WTC11 (cell line): ENCODE data around the gene RNASE7. TPM values are rescaled to one million over a fixed set of nuclear protein-coding genes. Genes with fewer than 3 reads are reported as not detected.

Experiments used
- ATAC-seq: fragments of 200-7000 bp; cut with Tn5 transposase; 2 replicates; pipeline ENCODE4 v1.10.0; 2021; ENCODE audit warnings: mild to moderate bottlenecking, moderate library complexity
- CTCF ChIA-PET: fragments of 300-600 bp; sonication (Branson Sonifier 250); formaldehyde crosslinking; loops from one replicate; lab custom pipeline; 2021; ENCODE audit warnings: antibody characterized with exemption; lab: Charles Lee
- POLR2A ChIA-PET: fragments of 350-600 bp; sonication (Branson Sonifier 250); formaldehyde crosslinking; loops from one replicate; lab custom pipeline; 2021; ENCODE audit warnings: antibody characterized with exemption; lab: Charles Lee
- DNase-seq: peaks from one replicate; pipeline ENCODE4 v3.0.0; 2021; ENCODE audit warnings: low spot score
- H3K27ac Mint-ChIP-seq: 2 replicates; pipeline ENCODE4 v1.8.0; 2021; ENCODE audit warnings: mixed read lengths
- H3K27me3 Mint-ChIP-seq: 2 replicates; pipeline ENCODE4 v1.8.0; 2021; ENCODE audit warnings: low read depth, mild to moderate bottlenecking, moderate library complexity, mixed read lengths
- H3K36me3 Mint-ChIP-seq: 2 replicates; pipeline ENCODE4 v1.8.0; 2021; ENCODE audit warnings: mixed read lengths
- H3K4me1 Mint-ChIP-seq: 2 replicates; pipeline ENCODE4 v1.8.0; 2022; ENCODE audit warnings: mixed read lengths
- H3K4me3 Mint-ChIP-seq: 2 replicates; pipeline ENCODE4 v1.8.0; 2021; ENCODE audit warnings: mild to moderate bottlenecking, moderate library complexity, mixed read lengths
- H3K9me3 Mint-ChIP-seq: 2 replicates; pipeline ENCODE4 v1.8.0; 2021; ENCODE audit warnings: mixed read lengths
- E2F4 ChIP-seq: sonication (generic); formaldehyde crosslinking; IDR thresholded peaks from 2 replicates; pipeline ENCODE4 v1.8.1; 2022; ENCODE audit warnings: low read depth, mild to moderate bottlenecking, moderate library complexity, missing genetic modification reagents, borderline replicate concordance
- E2F5 ChIP-seq: sonication (generic); formaldehyde crosslinking; IDR thresholded peaks from 2 replicates; pipeline ENCODE4 v1.8.1; 2022; ENCODE audit warnings: mild to moderate bottlenecking, moderate library complexity, missing genetic modification reagents
- FOXP1 ChIP-seq: sonication (generic); formaldehyde crosslinking; IDR thresholded peaks from 2 replicates; pipeline ENCODE4 v1.8.0; 2022; ENCODE audit warnings: missing genetic modification reagents, mild to moderate bottlenecking, moderate library complexity, borderline replicate concordance
- FOXP4 ChIP-seq: sonication (generic); formaldehyde crosslinking; IDR thresholded peaks from 2 replicates; pipeline ENCODE4 v1.8.0; 2022; ENCODE audit warnings: mild to moderate bottlenecking, missing genetic modification reagents
- JUN ChIP-seq: sonication (generic); formaldehyde crosslinking; IDR thresholded peaks from 2 replicates; pipeline ENCODE4 v1.8.0; 2023; ENCODE audit warnings: mild to moderate bottlenecking, missing genetic modification reagents
- MYBL2 ChIP-seq: sonication (generic); formaldehyde crosslinking; IDR thresholded peaks from 2 replicates; pipeline ENCODE4 v1.8.1; 2023; ENCODE audit warnings: mild to moderate bottlenecking, moderate library complexity, missing genetic modification reagents
- NFYB ChIP-seq: sonication (generic); formaldehyde crosslinking; conservative IDR thresholded peaks from 2 replicates; pipeline ENCODE4 v1.8.0; 2022; ENCODE audit warnings: low read depth, missing genetic modification reagents
- NR3C1 ChIP-seq: sonication (generic); formaldehyde crosslinking; conservative IDR thresholded peaks from 2 replicates; pipeline ENCODE4 v1.8.1; 2023; ENCODE audit warnings: low read depth, mild to moderate bottlenecking, missing genetic modification reagents
- PREB ChIP-seq: sonication (generic); formaldehyde crosslinking; IDR thresholded peaks from 2 replicates; pipeline ENCODE4 v1.8.1; 2022; ENCODE audit warnings: mild to moderate bottlenecking, missing genetic modification reagents, moderate library complexity, borderline replicate concordance
- SMAD3 ChIP-seq: sonication (generic); formaldehyde crosslinking; IDR thresholded peaks from 2 replicates; pipeline ENCODE4 v1.8.0; 2022; ENCODE audit warnings: missing genetic modification reagents, mild to moderate bottlenecking, borderline replicate concordance
- SOX15 ChIP-seq: fragments of 250-450 bp; sonication (Bioruptor Pico); IDR thresholded peaks from 2 replicates; pipeline ENCODE4 v1.9.0; 2021; ENCODE audit warnings: mild to moderate bottlenecking
- TEAD1 ChIP-seq: sonication (generic); formaldehyde crosslinking; IDR thresholded peaks from 2 replicates; pipeline ENCODE4 v1.8.0; 2022; ENCODE audit warnings: mild to moderate bottlenecking, missing genetic modification reagents
- TEAD4 ChIP-seq: sonication (generic); formaldehyde crosslinking; IDR thresholded peaks from 2 replicates; pipeline ENCODE4 v1.8.0; 2022; ENCODE audit warnings: mild to moderate bottlenecking, missing genetic modification reagents
- ZBTB21 ChIP-seq: sonication (generic); formaldehyde crosslinking; IDR thresholded peaks from 2 replicates; pipeline ENCODE4 v1.8.1; 2023; ENCODE audit warnings: mild to moderate bottlenecking, missing genetic modification reagents, borderline replicate concordance
- ZMAT4 ChIP-seq: fragments of 250-450 bp; sonication (Bioruptor Pico); IDR thresholded peaks from 2 replicates; pipeline ENCODE4 v1.9.0; 2021; ENCODE audit warnings: mild to moderate bottlenecking
- ZNF263 ChIP-seq: sonication (generic); formaldehyde crosslinking; IDR thresholded peaks from 2 replicates; pipeline ENCODE4 v1.8.1; 2022; ENCODE audit warnings: low read depth, mild to moderate bottlenecking, moderate library complexity, missing genetic modification reagents
- ZNF425 ChIP-seq: fragments of 250-450 bp; sonication (Bioruptor Pico); conservative IDR thresholded peaks from 2 replicates; pipeline ENCODE4 v1.9.0; 2021; ENCODE audit warnings: mild to moderate bottlenecking
- total RNA-seq: library from RNA; stranded (reverse); gene quantifications from 3 replicates; pipeline ENCODE4 v1.2.3, GENCODE V29; 2021

RNASE7 gene
- total RNA-seq, 1 experiment from 2014 or later, result not detected

GRCh38 chr14:21020977-21021545, 21.1 kb upstream of the RNASE7 start:
- Mint-ChIP-seq H3K27ac (no peak overlapping the region), H3K36me3 (peaks cover 6% of the 10 kb centered on the region; the same call in 1 of the 2 replicates), H3K4me3 (no peak overlapping the region), H3K27me3 (peaks cover 28% of the 10 kb centered on the region), H3K4me1 (peaks cover 24% of the 10 kb centered on the region), H3K9me3 (no peaks in the 10 kb centered on the region)
- CTCF ChIA-PET, result interaction anchor here (0.9 to 3.0 kb wide), 3 partner anchors 19 to 50 kb away, joined by 3 to 17 read pairs (median 5); no protein-coding TSS in a partner anchor
- ATAC-seq (no peak), DNase-seq (no peak)
- TF ChIP-seq NR3C1 (no peak), FOXP1 (CRISPR knock-in tag) (no peak), ZBTB21 (CRISPR knock-in tag) (no peak), PREB (no peak), JUN (no peak), SOX15 (CRISPR knock-in tag) (no peak), ZMAT4 (CRISPR knock-in tag) (no peak), SMAD3 (CRISPR knock-in tag) (no peak), TEAD1 (no peak), ZNF425 (CRISPR knock-in tag) (no peak), NFYB (no peak), E2F4 (CRISPR knock-in tag) (no peak), ZNF263 (CRISPR knock-in tag) (no peak)
- POLR2A ChIA-PET, result no interaction called here

GRCh38 chr14:21022686-21023085, 19.5 kb upstream of the RNASE7 start:
- DNase-seq (no peak), ATAC-seq (no peak)
- peaks cover 35% of the 10 kb centered on the region for H3K27me3 Mint-ChIP-seq
- H3K4me3 Mint-ChIP-seq, result peak overlapping the region; percentile 9
- H3K36me3 Mint-ChIP-seq, result peaks cover 6% of the 10 kb centered on the region; the same call in 1 of the 2 replicates
- H3K27ac Mint-ChIP-seq, result no peak overlapping the region; the same call in 1 of the 2 replicates
- TF ChIP-seq ZNF425 (CRISPR knock-in tag) (no peak), TEAD4 (CRISPR knock-in tag) (no peak), SMAD3 (CRISPR knock-in tag) (no peak), FOXP4 (no peak), MYBL2 (CRISPR knock-in tag) (no peak), E2F5 (CRISPR knock-in tag) (no peak)
- POLR2A ChIA-PET, result no interaction called here
- H3K9me3 Mint-ChIP-seq, result no peaks in the 10 kb centered on the region
- peaks cover 39% of the 10 kb centered on the region for H3K4me1 Mint-ChIP-seq
- CTCF ChIA-PET, result interaction anchor here (1.0 to 3.0 kb wide), 5 partner anchors 8 to 68 kb away, joined by 4 to 57 read pairs (median 12); no protein-coding TSS in a partner anchor
